CD4-positive, alpha-beta memory T cell (primary cell): ENCODE data around the gene CNOT6. TPM values are rescaled to one million over a fixed set of nuclear protein-coding genes. Genes with fewer than 3 reads are reported as not detected.

Source experiments
- CTCF ChIA-PET: fragments of 350-600 bp; sonication (Branson Sonifier 250); formaldehyde crosslinking; loops from one replicate; lab custom pipeline; 2021; ENCODE audit warnings: inconsistent platforms; ENCODE audit not compliant: partially characterized antibody; lab: Charles Lee
- POLR2A ChIA-PET: fragments of 350-600 bp; sonication (Branson Sonifier 250); formaldehyde crosslinking; loops from one replicate; lab custom pipeline; 2021; ENCODE audit not compliant: partially characterized antibody; lab: Charles Lee
- DNase-seq, 5 donors: peaks; one replicate each; pipeline versions ENCODE4 v3.0.0 to v3.0.0-alpha.2; 2020 to 2022; ENCODE audit warnings: mixed read lengths in 1 of 5
- H3K27ac ChIP-seq: one replicate; pipeline ENCODE4 v1.7.0; 2013; ENCODE audit warnings: low read depth, low read length
- H3K27me3 ChIP-seq: 2 replicates; pipeline ENCODE4 v1.7.0; 2013; ENCODE audit warnings: mild to moderate bottlenecking, low read length, moderate library complexity; ENCODE audit not compliant: insufficient read depth
- H3K36me3 ChIP-seq: 2 replicates; pipeline ENCODE4 v1.7.0; 2013; ENCODE audit warnings: mild to moderate bottlenecking, low read length, moderate library complexity; ENCODE audit not compliant: insufficient read depth
- H3K4me1 ChIP-seq: 2 replicates; pipeline ENCODE4 v1.7.0; 2013; ENCODE audit warnings: mild to moderate bottlenecking, low read length, moderate library complexity; ENCODE audit not compliant: insufficient read depth
- H3K4me3 ChIP-seq, 2 donors: one replicate each; pipeline ENCODE4 v1.7.0; 2013; ENCODE audit warnings: low read length in 2 of 2, mild to moderate bottlenecking in 1 of 2
- H3K9me3 ChIP-seq, 2 donors: one replicate each; pipeline ENCODE4 v1.7.0; 2013; ENCODE audit warnings: low read length in 2 of 2, control low read depth in 1 of 2; ENCODE audit not compliant: control insufficient read depth in 1 of 2
- H3K27ac Mint-ChIP-seq, 7 donors: one replicate each; pipeline ENCODE4 v1.8.0; 2020 to 2021; ENCODE audit warnings: mixed read lengths in 7 of 7, mild to moderate bottlenecking in 6 of 7, inconsistent platforms in 3 of 7, moderate library complexity in 3 of 7
- H3K27me3 Mint-ChIP-seq, 2 donors: one replicate each; pipeline ENCODE4 v1.8.0; 2020 to 2021; ENCODE audit warnings: mixed read lengths in 2 of 2
- H3K36me3 Mint-ChIP-seq, 2 donors: one replicate each; pipeline ENCODE4 v1.8.0; 2020 to 2021; ENCODE audit warnings: mixed read lengths in 2 of 2, inconsistent platforms in 1 of 2, mild to moderate bottlenecking in 1 of 2
- H3K4me1 Mint-ChIP-seq, 4 donors: one replicate each; pipeline ENCODE4 v1.8.0; 2020 to 2021; ENCODE audit warnings: mixed read lengths in 4 of 4, mild to moderate bottlenecking in 1 of 4
- H3K4me3 Mint-ChIP-seq, 8 donors: one replicate each; pipeline ENCODE4 v1.8.0; 2020 to 2021; ENCODE audit warnings: mixed read lengths in 8 of 8, mild to moderate bottlenecking in 7 of 8, moderate library complexity in 6 of 8, inconsistent platforms in 3 of 8
- H3K9me3 Mint-ChIP-seq, 8 donors: one replicate each; pipeline ENCODE4 v1.8.0; 2020 to 2021; ENCODE audit warnings: mixed read lengths in 8 of 8, mild to moderate bottlenecking in 5 of 8, inconsistent platforms in 3 of 8, moderate library complexity in 1 of 8
- intact Hi-C: fragments of 100-400 bp; cut with micrococcal nuclease; formaldehyde crosslinking; loops from one replicate; pipeline ENCODE4 v1.15.1; 2023
- polyA plus RNA-seq, 2 donors: library from polyadenylated mRNA; unstranded; fragments of 300-500 nt; fragmentation: Illumina TruSeq; gene quantifications; one replicate each; pipeline ENCODE4 v1.2.3, GENCODE V29; 2021
- total RNA-seq, 2 experiments: library from RNA; stranded (reverse); gene quantifications; one replicate each; pipeline ENCODE4 v1.2.3, GENCODE V29; 2021

Gene CNOT6
- total and polyA plus RNA-seq, 4 experiments from 2014 or later: 3.9 to 37.8 (median 19.6) TPM

DNA sequence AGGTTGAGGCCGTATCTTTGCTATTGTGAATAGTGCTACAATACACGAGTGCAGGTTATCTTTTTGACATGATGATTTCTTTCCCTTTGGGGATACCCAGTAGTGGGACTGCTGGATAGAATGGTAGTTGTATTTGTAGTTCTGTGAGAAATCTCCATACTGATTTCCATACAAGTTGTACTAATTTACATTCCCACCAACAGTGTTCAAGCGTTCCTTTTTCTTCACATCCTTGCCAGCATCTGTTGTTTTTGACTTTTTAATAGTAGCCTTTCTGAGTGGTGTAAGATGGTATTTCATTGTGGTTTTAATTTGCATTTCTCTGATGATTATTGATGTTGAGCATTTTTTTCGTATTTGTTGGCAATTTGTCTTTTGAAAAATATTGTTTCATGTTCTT, 41.4 kb downstream of the CNOT6 start:
- Histone ChIP-seq H3K4me3 (no peak overlapping the region), H3K27me3 (no peaks in the 10 kb centered on the region), H3K4me1 (no peaks in the 10 kb centered on the region), H3K9me3 (no peaks in the 10 kb centered on the region), H3K36me3 (peaks cover 5% of the 10 kb centered on the region), H3K27ac (no peak overlapping the region)
- Mint-ChIP-seq H3K27me3 (no peaks in the 10 kb centered on the region), H3K4me1 (peaks cover 17 to 32% (median 21%) of the 10 kb centered on the region in 4 donors), H3K9me3 (peaks cover 0 to 5% (median 0%) of the 10 kb centered on the region in 8 donors), H3K36me3 (peaks cover 41 to 47% of the 10 kb centered on the region in 2 donors), H3K27ac (peak overlapping the region in 2 of 7 donors; percentile 19 to 23), H3K4me3 (no peak overlapping the region)
- POLR2A ChIA-PET: no interaction called here
- no peak for DNase-seq
- intact Hi-C loops: no loop called here
- CTCF ChIA-PET: no interaction called here

DNA sequence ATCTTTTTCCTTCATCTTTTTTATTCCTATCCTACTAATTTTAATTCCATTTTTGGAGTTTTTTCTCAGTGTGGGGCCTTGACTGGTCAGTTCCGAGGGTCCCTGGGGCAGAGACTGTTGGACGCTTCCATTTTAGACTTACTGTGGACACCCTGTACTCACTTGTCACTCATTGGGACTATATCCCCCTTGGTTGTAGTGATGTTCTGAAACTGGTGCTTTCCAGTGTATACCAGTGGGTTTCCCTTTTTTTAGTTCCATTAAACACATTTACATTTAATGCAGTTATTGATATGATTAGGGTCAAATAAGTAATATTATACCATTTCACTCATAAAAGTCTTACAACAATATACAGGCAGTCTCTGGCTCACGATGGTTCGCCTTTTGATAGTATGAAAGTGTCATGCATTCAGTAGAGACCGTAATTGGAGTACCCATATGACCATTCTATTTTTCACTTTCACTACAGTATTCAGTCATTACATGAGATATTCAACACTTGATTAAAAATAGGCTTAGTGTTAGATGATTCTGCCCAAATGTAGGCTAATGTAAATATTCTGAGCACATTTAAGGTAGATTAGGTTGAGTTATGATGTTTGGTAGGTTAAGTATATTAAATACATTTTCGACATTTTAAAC, 46.0 kb downstream of the CNOT6 start:
- no peak for DNase-seq
- Mint-ChIP-seq H3K36me3 (peaks cover 41 to 55% of the 10 kb centered on the region in 2 donors), H3K9me3 (peaks cover 0 to 2% (median 0%) of the 10 kb centered on the region in 8 donors), H3K4me1 (peaks cover 11 to 31% (median 20%) of the 10 kb centered on the region in 4 donors), H3K27ac (peak overlapping the region in 3 of 7 donors; percentile 37 to 64 (median 59)), H3K27me3 (no peaks in the 10 kb centered on the region), H3K4me3 (peak overlapping the region in 2 of 8 donors; percentile 36 to 72)
- H3K27ac ChIP-seq: no peak overlapping the region
- ChIA-PET CTCF (no interaction called here), POLR2A (no interaction called here)
- intact Hi-C loops: no loop called here
- no peaks in the 10 kb centered on the region for H3K4me1 ChIP-seq
- H3K4me3 ChIP-seq: no peak overlapping the region
- no peaks in the 10 kb centered on the region for H3K9me3 ChIP-seq
- peaks cover 7% of the 10 kb centered on the region for H3K36me3 ChIP-seq
- no peaks in the 10 kb centered on the region for H3K27me3 ChIP-seq

DNA sequence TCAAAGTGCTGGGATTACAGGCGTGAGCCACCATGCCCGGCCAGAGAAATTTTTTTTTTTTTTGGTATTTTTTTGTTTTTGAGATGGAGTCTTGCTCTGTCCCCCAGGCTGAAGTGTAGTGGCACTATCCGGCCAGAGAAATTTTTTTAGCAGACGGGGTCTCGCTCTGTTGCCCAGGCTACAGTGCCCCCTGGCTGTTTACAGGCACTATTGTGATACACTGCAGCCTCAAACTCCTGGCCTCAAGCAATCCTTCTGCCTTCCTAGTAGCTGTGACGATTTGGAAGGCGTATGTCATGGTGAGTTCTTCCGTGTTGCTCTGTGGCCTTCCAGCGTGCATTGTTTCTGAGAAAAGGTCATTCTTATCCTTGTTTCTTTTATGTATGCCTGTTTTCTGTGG, 47.5 kb downstream of the CNOT6 start:
- H3K4me3 Mint-ChIP-seq: no peak overlapping the region
- H3K36me3 Mint-ChIP-seq: peaks cover 49 to 56% of the 10 kb centered on the region in 2 donors
- Histone ChIP-seq H3K4me3 (no peak overlapping the region), H3K27me3 (no peaks in the 10 kb centered on the region), H3K4me1 (no peaks in the 10 kb centered on the region), H3K9me3 (no peaks in the 10 kb centered on the region), H3K27ac (no peak overlapping the region), H3K36me3 (peaks cover 3% of the 10 kb centered on the region)
- ChIA-PET CTCF (no interaction called here), POLR2A (no interaction called here)
- intact Hi-C loops: no loop called here
- peaks cover 0 to 2% (median 0%) of the 10 kb centered on the region in 8 donors for H3K9me3 Mint-ChIP-seq
- H3K4me1 Mint-ChIP-seq: peaks cover 13 to 29% (median 19%) of the 10 kb centered on the region in 4 donors
- H3K27me3 Mint-ChIP-seq: no peaks in the 10 kb centered on the region
- no peak overlapping the region for H3K27ac Mint-ChIP-seq
- DNase-seq: no peak

DNA sequence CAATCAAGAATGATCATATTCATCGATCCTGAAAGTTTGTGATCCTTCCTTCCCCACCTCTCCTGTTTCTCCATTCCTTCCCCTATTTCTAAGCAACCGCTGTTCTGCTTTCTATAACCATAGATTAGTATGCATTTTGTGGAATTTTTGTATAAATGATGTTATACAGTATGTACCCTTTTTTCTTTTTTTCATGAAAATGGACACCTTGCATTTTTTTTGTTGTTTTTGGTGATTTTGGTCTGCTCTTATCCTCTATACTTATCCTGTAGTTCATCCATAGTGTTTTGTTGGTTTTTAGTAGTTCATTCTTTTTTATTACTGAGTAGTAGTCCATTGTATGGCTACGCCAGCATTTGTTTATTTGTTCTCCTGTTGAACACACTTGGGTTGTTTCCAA, 51.1 kb downstream of the CNOT6 start:
- POLR2A ChIA-PET: no interaction called here
- Mint-ChIP-seq H3K4me3 (no peak overlapping the region), H3K9me3 (no peaks in the 10 kb centered on the region), H3K4me1 (peaks cover 5 to 21% (median 19%) of the 10 kb centered on the region in 4 donors), H3K36me3 (peaks cover 42 to 51% of the 10 kb centered on the region in 2 donors), H3K27me3 (no peaks in the 10 kb centered on the region), H3K27ac (peak overlapping the region in 1 of 7 donors; percentile 74)
- intact Hi-C loops: no loop called here
- Histone ChIP-seq H3K9me3 (no peaks in the 10 kb centered on the region), H3K4me1 (no peaks in the 10 kb centered on the region), H3K4me3 (no peak overlapping the region), H3K36me3 (peaks cover 3% of the 10 kb centered on the region), H3K27me3 (no peaks in the 10 kb centered on the region), H3K27ac (no peak overlapping the region)
- CTCF ChIA-PET: no interaction called here
- no peak for DNase-seq

DNA sequence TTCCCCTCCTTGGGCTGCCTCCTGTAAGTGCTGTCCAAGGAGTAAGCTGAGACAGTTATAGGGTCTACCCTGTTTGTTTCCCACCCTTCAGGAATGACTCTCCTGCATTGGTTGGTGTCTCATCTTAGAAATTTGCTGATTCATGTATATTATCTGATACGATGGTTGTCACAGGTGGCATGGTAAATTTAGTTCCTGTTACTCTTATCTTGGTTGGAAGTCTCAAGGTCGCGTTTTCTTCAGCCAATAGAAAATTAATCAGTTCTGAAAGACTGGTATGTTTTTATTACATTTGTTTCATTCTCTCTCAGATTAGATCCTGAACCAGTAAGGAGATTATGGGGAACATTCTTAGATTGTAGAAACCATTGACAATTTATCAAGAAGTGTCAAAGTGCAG, 54.4 kb downstream of the CNOT6 start:
- Histone ChIP-seq H3K27me3 (no peaks in the 10 kb centered on the region), H3K36me3 (peaks cover 7% of the 10 kb centered on the region), H3K4me3 (no peak overlapping the region), H3K4me1 (no peaks in the 10 kb centered on the region), H3K9me3 (no peaks in the 10 kb centered on the region), H3K27ac (no peak overlapping the region)
- peaks cover 5 to 19% (median 14%) of the 10 kb centered on the region in 4 donors for H3K4me1 Mint-ChIP-seq
- no peak for DNase-seq
- H3K9me3 Mint-ChIP-seq: no peaks in the 10 kb centered on the region
- peak overlapping the region in 2 of 7 donors; percentile 5 to 53 for H3K27ac Mint-ChIP-seq
- H3K27me3 Mint-ChIP-seq: no peaks in the 10 kb centered on the region
- intact Hi-C loops: no loop called here
- H3K36me3 Mint-ChIP-seq: peaks cover 45 to 54% of the 10 kb centered on the region in 2 donors
- no peak overlapping the region for H3K4me3 Mint-ChIP-seq
- POLR2A ChIA-PET: no interaction called here
- CTCF ChIA-PET: no interaction called here

DNA sequence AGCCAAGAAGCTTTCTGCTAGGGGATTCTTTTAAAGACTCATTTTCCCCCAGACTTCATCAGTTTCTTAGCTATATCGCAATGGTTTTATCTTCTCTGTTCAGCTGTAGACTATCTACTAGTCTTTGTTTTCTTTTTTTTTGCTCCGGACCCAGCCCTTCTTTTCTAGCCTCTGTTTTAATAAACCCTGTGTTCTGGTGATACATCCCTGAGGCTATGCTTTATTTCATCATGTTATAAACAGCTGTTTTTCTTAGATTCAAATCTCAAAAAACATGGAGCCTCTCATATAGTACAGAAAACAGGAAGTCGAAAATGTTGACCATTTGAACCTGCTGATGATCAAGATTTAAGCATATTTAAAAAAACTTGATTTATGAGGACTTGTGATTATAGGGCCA, 59.4 kb downstream of the CNOT6 start:
- no peaks in the 10 kb centered on the region for H3K4me1 ChIP-seq
- H3K9me3 Mint-ChIP-seq: no peaks in the 10 kb centered on the region
- H3K4me3 Mint-ChIP-seq: no peak overlapping the region
- no peak overlapping the region for H3K4me3 ChIP-seq
- H3K9me3 ChIP-seq: no peaks in the 10 kb centered on the region
- intact Hi-C loops: no loop called here
- peaks cover 7% of the 10 kb centered on the region for H3K36me3 ChIP-seq
- POLR2A ChIA-PET: no interaction called here
- peaks cover 3 to 14% (median 5%) of the 10 kb centered on the region in 4 donors for H3K4me1 Mint-ChIP-seq
- CTCF ChIA-PET: interaction anchor here (1.3 kb wide), 1 partner anchor 13 kb away, joined by 4 read pairs; no protein-coding TSS in a partner anchor
- DNase-seq: no peak
- H3K36me3 Mint-ChIP-seq: peaks cover 59 to 69% of the 10 kb centered on the region in 2 donors
- H3K27me3 ChIP-seq: no peaks in the 10 kb centered on the region
- H3K27me3 Mint-ChIP-seq: no peaks in the 10 kb centered on the region
- H3K27ac ChIP-seq: no peak overlapping the region
- peak overlapping the region in 1 of 7 donors; percentile 73 for H3K27ac Mint-ChIP-seq

DNA sequence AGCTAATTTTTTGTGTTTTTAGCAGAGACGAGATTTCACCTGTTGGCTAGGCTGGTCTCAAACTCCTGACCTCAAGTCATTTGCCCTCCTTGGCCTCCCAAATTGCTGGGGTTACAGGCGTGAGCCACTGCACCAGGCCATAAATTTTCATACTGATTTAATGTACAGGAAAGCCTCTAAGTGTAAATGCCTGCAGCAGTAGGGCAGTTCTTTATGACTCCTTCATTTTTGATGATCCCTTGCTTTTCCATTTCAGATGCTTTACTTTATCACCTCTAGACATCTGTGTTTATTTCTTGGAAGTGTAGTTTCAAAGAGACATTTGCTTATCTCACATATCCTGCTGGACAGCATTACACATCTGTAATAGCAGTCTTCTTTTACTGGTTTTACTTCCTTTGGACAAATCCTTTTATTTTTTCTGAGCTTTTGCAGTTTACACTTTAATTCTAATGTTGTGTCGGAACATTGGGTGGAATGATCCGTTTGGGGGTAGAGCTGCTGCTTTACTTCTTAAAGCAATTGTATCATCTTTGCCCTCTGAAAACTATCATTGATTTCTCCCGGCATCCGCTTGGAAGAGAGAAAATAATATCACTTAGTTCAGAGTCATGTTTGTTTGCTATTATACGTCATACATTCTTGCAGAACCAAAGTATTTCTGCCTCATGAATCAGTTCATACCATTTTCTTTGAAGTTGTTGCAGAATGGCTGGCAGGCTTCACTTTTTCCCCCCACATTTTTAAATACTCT, 61.2 kb downstream of the CNOT6 start:
- no peak overlapping the region for H3K4me3 ChIP-seq
- peaks cover 7% of the 10 kb centered on the region for H3K36me3 ChIP-seq
- no peaks in the 10 kb centered on the region for H3K27me3 ChIP-seq
- no peaks in the 10 kb centered on the region for H3K27me3 Mint-ChIP-seq
- POLR2A ChIA-PET: no interaction called here
- intact Hi-C loops: no loop called here
- no peak overlapping the region for H3K27ac ChIP-seq
- CTCF ChIA-PET: no interaction called here
- H3K9me3 Mint-ChIP-seq: no peaks in the 10 kb centered on the region
- H3K4me3 Mint-ChIP-seq: no peak overlapping the region
- H3K4me1 Mint-ChIP-seq: peaks cover 0 to 17% (median 7%) of the 10 kb centered on the region in 4 donors
- no peak overlapping the region for H3K27ac Mint-ChIP-seq
- no peak for DNase-seq
- no peaks in the 10 kb centered on the region for H3K9me3 ChIP-seq
- peaks cover 67 to 69% of the 10 kb centered on the region in 2 donors for H3K36me3 Mint-ChIP-seq
- H3K4me1 ChIP-seq: no peaks in the 10 kb centered on the region
